HCT116 (cell line): Measurements from ENCODE around the gene TANC1. TPM values are rescaled to one million over a fixed set of nuclear protein-coding genes. Genes with fewer than 3 reads are reported as not detected.

Experiments used
- ATAC-seq: fragments of 200-7000 bp; cut with Tn5 transposase; 2 replicates; pipeline ENCODE4 v1.9.1; 2020; ENCODE audit warnings: mild to moderate bottlenecking, moderate library complexity
- BruUV-seq: library from RNA; stranded (reverse); fragments of 400-500 nt; replicated peaks from 2 replicates; lab custom pipeline; 2021; lab: Mats Ljungman, UMichigan
- CTCF ChIA-PET: fragments of 300-600 bp; sonication (Branson Sonifier 250); formaldehyde crosslinking; loops from one replicate; lab custom pipeline; 2021; ENCODE audit warnings: antibody characterized with exemption; lab: Charles Lee
- POLR2A ChIA-PET: fragments of 300-600, 350-600 bp; sonication (Branson Sonifier 250); formaldehyde crosslinking; loops from one replicate; lab custom pipeline; 2021; ENCODE audit warnings: antibody characterized with exemption; lab: Charles Lee
- RAD21 ChIA-PET, 2 experiments: fragments of 300-600 bp; sonication (Branson Sonifier 250); formaldehyde crosslinking; loops; one replicate each; lab custom pipeline; 2023; ENCODE audit warnings: low total read pairs in 2 of 2; ENCODE audit not compliant: uncharacterized antibody in 2 of 2, unreplicated experiment in 2 of 2, low non-redundant PET in 1 of 2; lab: Charles Lee
- DNase-seq: peaks from one replicate; pipeline ENCODE4 v3.0.0-alpha.2; 2010; ENCODE audit warnings: low read depth, low spot score
- H2AFZ ChIP-seq: fragments of 200-600 bp; shearing (Covaris generic), sonication (generic); 2 replicates; pipeline ENCODE4 v1.6.1; 2017; ENCODE audit warnings: low read depth, mixed run types, mixed read lengths, antibody characterized with exemption, low read length; ENCODE audit not compliant: poor library complexity, severe bottlenecking
- H3K27ac ChIP-seq: 2 replicates; pipeline ENCODE4 v1.5.1; 2012; ENCODE audit warnings: low read depth, low read length
- H3K27me3 ChIP-seq: fragments of 200-600 bp; sonication (generic); 2 replicates; pipeline ENCODE4 v1.6.1; 2016; ENCODE audit warnings: mixed run types, low read length, mixed read lengths; ENCODE audit not compliant: insufficient read depth
- H3K36me3 ChIP-seq, 2 experiments: fragments of 200-500 bp in 1 of 2; fragments of 200-600 bp in 1 of 2; sonication (Bioruptor generic) in 1 of 2; sonication (generic) in 1 of 2; 2 replicates each; pipeline versions ENCODE4 v1.5.1 to v1.6.1; 2014 to 2016; ENCODE audit warnings: low read length in 2 of 2, inconsistent platforms in 1 of 2, mixed read lengths in 1 of 2, mixed run types in 1 of 2; ENCODE audit not compliant: insufficient read depth in 2 of 2, control insufficient read depth in 1 of 2
- H3K4me1 ChIP-seq, 2 experiments: fragments of 200-600 bp in 1 of 2; sonication (generic) in 1 of 2; 2 replicates each; pipeline versions ENCODE4 v1.5.1 to v1.6.1; 2012 to 2017; ENCODE audit warnings: low read length in 2 of 2, inconsistent platforms in 1 of 2, mild to moderate bottlenecking in 1 of 2, mixed read lengths in 1 of 2, mixed run types in 1 of 2, moderate library complexity in 1 of 2; ENCODE audit not compliant: insufficient read depth in 2 of 2, control insufficient read depth in 1 of 2
- H3K4me2 ChIP-seq: fragments of 200-600 bp; sonication (generic); 2 replicates; pipeline ENCODE4 v1.6.1; 2017; ENCODE audit warnings: mixed run types, low read length, mixed read lengths
- H3K4me3 ChIP-seq, 2 experiments: fragments of 200-600 bp in 1 of 2; sonication (generic) in 1 of 2; replicated peaks in 1 of 2; 2 replicates each; pipeline ENCODE4 v1.5.1; 2011 to 2016; ENCODE audit warnings: low read length in 2 of 2, control low read depth in 1 of 2, low read depth in 1 of 2, mild to moderate bottlenecking in 1 of 2, mixed read lengths in 1 of 2, mixed run types in 1 of 2
- H3K79me2 ChIP-seq: fragments of 200-600 bp; sonication (generic); 2 replicates; pipeline ENCODE4 v1.6.1; 2017; ENCODE audit warnings: mild to moderate bottlenecking, mixed run types, low read length, moderate library complexity, mixed read lengths; ENCODE audit not compliant: insufficient read depth
- H3K9ac ChIP-seq: fragments of 200-600 bp; sonication (generic); 2 replicates; pipeline ENCODE4 v1.6.1; 2016; ENCODE audit warnings: low read length, mixed read lengths
- H3K9me2 ChIP-seq: fragments of 200-600 bp; sonication (generic), shearing (Covaris generic); 2 replicates; pipeline ENCODE4 v1.6.1; 2017; ENCODE audit warnings: mixed run types, mild to moderate bottlenecking, moderate library complexity; ENCODE audit not compliant: insufficient read depth
- H3K9me3 ChIP-seq, 2 experiments: fragments of 200-500 bp in 1 of 2; fragments of 200-600 bp in 1 of 2; sonication (Bioruptor generic) in 1 of 2; sonication (generic) in 1 of 2; 2 replicates each; pipeline ENCODE4 v1.6.1; 2014 to 2017; ENCODE audit warnings: low read length in 2 of 2, mixed read lengths in 2 of 2, inconsistent platforms in 1 of 2, low read depth in 1 of 2, mild to moderate bottlenecking in 1 of 2, mixed run types in 1 of 2, moderate library complexity in 1 of 2; ENCODE audit not compliant: control insufficient read depth in 1 of 2, insufficient read depth in 1 of 2
- H4K20me1 ChIP-seq: fragments of 200-600 bp; sonication (generic), shearing (Covaris generic); 2 replicates; pipeline ENCODE4 v1.6.1; 2017; ENCODE audit warnings: mixed run types, mild to moderate bottlenecking, moderate library complexity; ENCODE audit not compliant: insufficient read depth
- CBX3 ChIP-seq: IDR thresholded peaks from 2 replicates; pipeline ENCODE4 v1.6.1; 2012; ENCODE audit warnings: low read depth
- CEBPB ChIP-seq: IDR thresholded peaks from 2 replicates; pipeline ENCODE4 v1.6.1; 2012; ENCODE audit warnings: low read depth
- EGR1 ChIP-seq: IDR thresholded peaks from 2 replicates; pipeline ENCODE4 v1.6.1; 2012; ENCODE audit warnings: low read depth
- ELF1 ChIP-seq: IDR thresholded peaks from 2 replicates; pipeline ENCODE4 v1.6.1; 2012; ENCODE audit warnings: low read depth, borderline replicate concordance
- EZH2phosphoT487 ChIP-seq: fragments of 200-600 bp; IDR thresholded peaks from 2 replicates; pipeline ENCODE4 v1.6.1; 2018; ENCODE audit warnings: antibody characterized with exemption, borderline replicate concordance
- FOSL1 ChIP-seq: IDR thresholded peaks from 2 replicates; pipeline ENCODE4 v1.6.1; 2012; ENCODE audit warnings: low read depth
- JUND ChIP-seq: IDR thresholded peaks from 2 replicates; pipeline ENCODE4 v1.6.1; 2012
- POLR2A ChIP-seq: IDR thresholded peaks from 2 replicates; pipeline ENCODE4 v1.7.0; 2011; ENCODE audit warnings: borderline replicate concordance; ENCODE audit not compliant: insufficient read depth, insufficient read length; ENCODE audit errors: extremely low read depth
- POLR2AphosphoS5 ChIP-seq: IDR thresholded peaks from 2 replicates; pipeline ENCODE4 v1.6.1; 2011; ENCODE audit warnings: mild to moderate bottlenecking, low read depth, low read length, moderate library complexity
- REST ChIP-seq: IDR thresholded peaks from 2 replicates; pipeline ENCODE4 v1.6.1; 2012; ENCODE audit warnings: low read depth
- SIN3A ChIP-seq: IDR thresholded peaks from 2 replicates; pipeline ENCODE4 v1.6.1; 2012; ENCODE audit warnings: low read depth
- SP1 ChIP-seq: IDR thresholded peaks from 2 replicates; pipeline ENCODE4 v1.6.1; 2012; ENCODE audit warnings: low read depth
- SRF ChIP-seq: IDR thresholded peaks from 2 replicates; pipeline ENCODE4 v1.6.1; 2012; ENCODE audit warnings: low read depth
- ZFX ChIP-seq: fragments of 450-650 bp; IDR thresholded peaks from 2 replicates; pipeline ENCODE4 v1.6.1; 2017
- ZNF274 ChIP-seq: fragments of 200-500 bp; sonication (Bioruptor generic); IDR thresholded peaks from 2 replicates; pipeline ENCODE4 v1.6.1; 2014; ENCODE audit warnings: mild to moderate bottlenecking, low read depth, low read length, inconsistent platforms
- intact Hi-C: fragments of 100-400 bp; cut with micrococcal nuclease; formaldehyde crosslinking; loops from 2 replicates; pipeline ENCODE4 v1.10.0; 2022
- total RNA-seq: library from RNA; stranded (reverse); gene quantifications from one replicate; pipeline ENCODE4 v1.2.1, GENCODE V29; 2021; ENCODE audit not compliant: unreplicated experiment
- TF ChIP-seq, protein P1 (sequence below): IDR thresholded peaks from 2 replicates; pipeline ENCODE4 v1.6.1; 2011; ENCODE audit warnings: mild to moderate bottlenecking, low read length, moderate library complexity; ENCODE audit not compliant: insufficient replicate concordance; ENCODE audit errors: extremely low read depth
- TF ChIP-seq, protein P2 (sequence below), 3 experiments: fragments of 200-600 bp in 1 of 3; sonication (generic) in 1 of 3; IDR thresholded peaks in 2 of 3; conservative IDR thresholded peaks in 1 of 3; 2 replicates each; pipeline ENCODE4 v1.5.1; 2012 to 2017; ENCODE audit warnings: low read depth in 2 of 3, low read length in 2 of 3, antibody characterized with exemption in 1 of 3, borderline replicate concordance in 1 of 3, control low read depth in 1 of 3, mild to moderate bottlenecking in 1 of 3, mixed read lengths in 1 of 3, mixed run types in 1 of 3, moderate library complexity in 1 of 3; ENCODE audit not compliant: insufficient read depth in 1 of 3

TANC1 gene
- total RNA-seq, 1 experiment from 2014 or later: 15.1 TPM

DNA sequence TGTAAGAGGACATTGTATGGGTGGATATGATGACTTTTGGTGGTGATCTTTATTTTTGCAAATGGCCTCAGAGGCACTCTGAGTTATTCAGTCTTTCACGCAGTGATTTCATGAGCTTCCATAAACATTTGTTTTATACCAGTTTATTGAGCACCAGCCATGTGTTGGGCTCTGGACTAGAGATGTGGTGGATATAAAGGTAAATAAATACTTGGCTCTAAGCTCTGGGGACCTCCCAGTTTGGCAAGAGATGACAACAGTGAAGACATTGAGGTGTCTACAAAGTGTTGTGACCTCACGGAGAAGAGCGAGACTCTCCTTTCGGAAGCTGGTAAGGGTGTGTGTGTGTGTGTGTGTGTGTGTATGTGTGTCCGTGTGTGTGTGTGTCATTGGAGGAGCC lies 146.4 kb downstream of the TANC1 start:
- intact Hi-C loops: no loop called here
- DNase-seq (no peak), ATAC-seq (no peak)
- H2AFZ ChIP-seq: no peak overlapping the region
- POLR2A ChIA-PET: no interaction called here
- no peaks in the 10 kb centered on the region for H3K9me2 ChIP-seq
- BruUV-seq: no TSS peak
- no peaks in the 10 kb centered on the region for H3K36me3 ChIP-seq
- H3K79me2 ChIP-seq: no peaks in the 10 kb centered on the region
- H3K27me3 ChIP-seq: no peaks in the 10 kb centered on the region
- no peaks in the 10 kb centered on the region for H3K4me1 ChIP-seq
- TF ChIP-seq SRF (no peak), EZH2phosphoT487 (no peak), EGR1 (no peak), ZNF274 (no peak), SIN3A (no peak), CEBPB (no peak), POLR2AphosphoS5 (no peak), CBX3 (no peak), ELF1 (no peak), JUND (no peak), REST (no peak), ZFX (no peak), FOSL1 (no peak), POLR2A (no peak), SP1 (no peak)
- TF ChIP-seq, protein P1, sequence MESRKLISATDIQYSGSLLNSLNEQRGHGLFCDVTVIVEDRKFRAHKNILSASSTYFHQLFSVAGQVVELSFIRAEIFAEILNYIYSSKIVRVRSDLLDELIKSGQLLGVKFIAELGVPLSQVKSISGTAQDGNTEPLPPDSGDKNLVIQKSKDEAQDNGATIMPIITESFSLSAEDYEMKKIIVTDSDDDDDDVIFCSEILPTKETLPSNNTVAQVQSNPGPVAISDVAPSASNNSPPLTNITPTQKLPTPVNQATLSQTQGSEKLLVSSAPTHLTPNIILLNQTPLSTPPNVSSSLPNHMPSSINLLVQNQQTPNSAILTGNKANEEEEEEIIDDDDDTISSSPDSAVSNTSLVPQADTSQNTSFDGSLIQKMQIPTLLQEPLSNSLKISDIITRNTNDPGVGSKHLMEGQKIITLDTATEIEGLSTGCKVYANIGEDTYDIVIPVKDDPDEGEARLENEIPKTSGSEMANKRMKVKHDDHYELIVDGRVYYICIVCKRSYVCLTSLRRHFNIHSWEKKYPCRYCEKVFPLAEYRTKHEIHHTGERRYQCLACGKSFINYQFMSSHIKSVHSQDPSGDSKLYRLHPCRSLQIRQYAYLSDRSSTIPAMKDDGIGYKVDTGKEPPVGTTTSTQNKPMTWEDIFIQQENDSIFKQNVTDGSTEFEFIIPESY: no peak
- TF ChIP-seq, protein P2, sequence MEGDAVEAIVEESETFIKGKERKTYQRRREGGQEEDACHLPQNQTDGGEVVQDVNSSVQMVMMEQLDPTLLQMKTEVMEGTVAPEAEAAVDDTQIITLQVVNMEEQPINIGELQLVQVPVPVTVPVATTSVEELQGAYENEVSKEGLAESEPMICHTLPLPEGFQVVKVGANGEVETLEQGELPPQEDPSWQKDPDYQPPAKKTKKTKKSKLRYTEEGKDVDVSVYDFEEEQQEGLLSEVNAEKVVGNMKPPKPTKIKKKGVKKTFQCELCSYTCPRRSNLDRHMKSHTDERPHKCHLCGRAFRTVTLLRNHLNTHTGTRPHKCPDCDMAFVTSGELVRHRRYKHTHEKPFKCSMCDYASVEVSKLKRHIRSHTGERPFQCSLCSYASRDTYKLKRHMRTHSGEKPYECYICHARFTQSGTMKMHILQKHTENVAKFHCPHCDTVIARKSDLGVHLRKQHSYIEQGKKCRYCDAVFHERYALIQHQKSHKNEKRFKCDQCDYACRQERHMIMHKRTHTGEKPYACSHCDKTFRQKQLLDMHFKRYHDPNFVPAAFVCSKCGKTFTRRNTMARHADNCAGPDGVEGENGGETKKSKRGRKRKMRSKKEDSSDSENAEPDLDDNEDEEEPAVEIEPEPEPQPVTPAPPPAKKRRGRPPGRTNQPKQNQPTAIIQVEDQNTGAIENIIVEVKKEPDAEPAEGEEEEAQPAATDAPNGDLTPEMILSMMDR (IDR thresholded peaks at IDR 0.05 in 2 of 3, conservative IDR thresholded peaks at IDR 0.05 in 1 of 3; ENCODE audit: borderline replicate concordance in 1 of 3, insufficient read depth in 1 of 3, low read depth in 2 of 3, low read length in 2 of 3): no peak
- RAD21 ChIA-PET: no interaction called here
- H3K4me2 ChIP-seq: no peak overlapping the region
- H3K9ac ChIP-seq: no peak overlapping the region
- CTCF ChIA-PET: interaction anchor here (1.0 kb wide), 1 partner anchor 79 kb away, joined by 3 read pairs; no protein-coding TSS in a partner anchor
- no peak overlapping the region for H3K27ac ChIP-seq
- H4K20me1 ChIP-seq: no peaks in the 10 kb centered on the region
- H3K9me3 ChIP-seq: no peaks in the 10 kb centered on the region
- no peak overlapping the region for H3K4me3 ChIP-seq
